Activated CD8-positive, alpha-beta memory T cell treated with anti-CD3 and anti-CD28 coated beads for 48 hours (primary cell): ENCODE results near the gene ZCCHC3.
"Not testable (repeated sequence)": the region's sequence is repeated elsewhere in the genome, so short reads cannot be mapped to it uniquely, and the experiment has no call there.

Source experiments
- DNase-seq, 3 experiments: peaks; one replicate each; pipeline ENCODE4 v3.0.0-alpha.2; 2020; ENCODE audit warnings: low read depth in 2 of 3, low spot score in 2 of 3

The ZCCHC3 gene, protein sequence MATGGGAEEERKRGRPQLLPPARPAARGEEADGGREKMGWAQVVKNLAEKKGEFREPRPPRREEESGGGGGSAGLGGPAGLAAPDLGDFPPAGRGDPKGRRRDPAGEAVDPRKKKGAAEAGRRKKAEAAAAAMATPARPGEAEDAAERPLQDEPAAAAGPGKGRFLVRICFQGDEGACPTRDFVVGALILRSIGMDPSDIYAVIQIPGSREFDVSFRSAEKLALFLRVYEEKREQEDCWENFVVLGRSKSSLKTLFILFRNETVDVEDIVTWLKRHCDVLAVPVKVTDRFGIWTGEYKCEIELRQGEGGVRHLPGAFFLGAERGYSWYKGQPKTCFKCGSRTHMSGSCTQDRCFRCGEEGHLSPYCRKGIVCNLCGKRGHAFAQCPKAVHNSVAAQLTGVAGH

GRCh38 chr20:297098-297924 is at the start of gene ZCCHC3:
Gene ZCCHC3 (plus strand): TSS chr20:297570. CDS start chr20:297587, 17 bp downstream.
- peak; percentile 43 to 71 (median 70) for DNase-seq

- DNase-seq = no peak
These were observed 46.0 kb upstream of the ZCCHC3 start for GRCh38 chr20:251354-251753.

DNA sequence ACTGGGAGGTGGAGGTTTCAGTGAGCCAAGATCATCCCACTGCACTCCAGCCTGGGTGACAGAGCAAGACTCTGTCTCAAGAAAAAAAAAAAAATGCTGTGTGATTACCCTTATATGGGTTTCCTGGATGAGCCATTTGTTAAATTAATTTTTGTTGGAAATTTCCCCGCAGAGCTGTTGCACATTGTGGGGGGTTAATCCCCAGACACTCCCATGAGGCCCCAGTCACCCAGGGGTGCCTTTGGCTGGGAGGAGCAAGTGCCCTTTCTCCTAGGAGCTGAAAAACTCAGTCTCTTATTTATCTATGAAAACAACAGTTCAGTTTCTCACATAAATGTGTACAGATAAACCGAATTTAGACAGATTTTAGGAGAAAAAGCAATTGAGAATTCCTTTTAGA is 44.6 kb upstream of the ZCCHC3 start:
- DNase-seq = no peak

DNA sequence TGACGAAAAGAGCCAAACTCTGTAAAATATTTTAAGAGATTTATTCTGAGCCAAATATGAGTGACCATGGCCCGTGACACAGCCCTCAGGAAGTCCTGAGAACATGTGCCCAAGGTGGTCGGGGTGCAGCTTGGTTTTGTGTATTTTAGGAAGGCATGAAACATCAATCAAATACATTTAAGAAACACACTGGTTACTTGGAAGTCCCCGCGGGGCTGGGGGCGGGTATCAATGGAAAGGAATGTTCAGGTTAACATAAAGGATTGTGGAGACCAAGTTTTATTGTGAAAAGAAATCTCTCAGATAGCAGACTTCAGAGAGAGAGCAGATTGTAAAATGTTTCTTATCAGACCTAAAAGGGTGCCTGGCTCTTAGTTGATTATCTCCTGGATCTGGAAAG is 43.9 kb upstream of the ZCCHC3 start:
- DNase-seq = not testable (repeated sequence)

GRCh38 chr20:257419-257818 is 40.0 kb upstream of the ZCCHC3 start, which contains the start of gene DEFB132:
Gene DEFB132 (plus strand): TSS chr20:257724. CDS start chr20:257779, 55 bp downstream.
- no peak for DNase-seq

GRCh38 chr20:258269-258858 is 39.0 kb upstream of the ZCCHC3 start:
- no peak for DNase-seq

DNA sequence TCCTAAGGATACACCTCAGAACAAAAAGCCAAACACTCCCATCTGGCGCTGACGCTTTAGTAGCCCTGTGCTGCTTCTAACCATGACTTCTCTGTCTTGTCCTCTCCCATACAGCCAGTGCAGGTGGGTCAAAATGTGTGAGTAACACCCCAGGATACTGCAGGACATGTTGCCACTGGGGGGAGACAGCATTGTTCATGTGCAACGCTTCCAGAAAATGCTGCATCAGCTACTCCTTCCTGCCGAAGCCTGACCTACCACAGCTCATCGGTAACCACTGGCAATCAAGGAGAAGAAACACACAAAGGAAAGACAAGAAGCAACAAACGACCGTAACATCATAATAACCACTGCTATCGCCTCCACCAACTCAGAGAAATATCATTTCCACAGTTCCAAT is 38.4 kb upstream of the ZCCHC3 start:
- DNase-seq = no peak

- no peak for DNase-seq
These were observed 37.4 kb upstream of the ZCCHC3 start for GRCh38 chr20:259981-260380.

DNA sequence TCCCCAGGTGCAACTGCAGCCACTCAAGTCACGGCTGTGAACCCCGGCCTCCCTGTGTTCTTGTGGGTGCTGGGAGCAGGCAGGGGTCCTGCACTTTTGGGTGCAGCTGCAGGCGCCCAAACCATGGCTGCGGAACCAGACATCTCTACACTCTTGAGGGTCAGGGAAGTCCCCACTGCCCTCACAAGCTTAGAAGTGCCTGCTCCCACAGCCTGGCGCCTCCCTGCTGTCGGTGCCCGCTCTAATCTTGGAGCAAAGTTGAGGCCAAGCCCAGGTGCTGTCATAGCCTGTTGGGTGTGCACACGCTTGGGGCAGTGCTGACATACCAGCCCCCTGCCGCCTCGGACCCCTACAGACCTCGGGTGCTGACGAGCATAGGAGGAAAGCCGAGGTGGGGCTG is 33.7 kb upstream of the ZCCHC3 start:
- no peak for DNase-seq

GRCh38 chr20:266596-267562 is 30.5 kb upstream of the ZCCHC3 start:
- DNase-seq = peak; percentile 72 to 93 (median 89)

DNA sequence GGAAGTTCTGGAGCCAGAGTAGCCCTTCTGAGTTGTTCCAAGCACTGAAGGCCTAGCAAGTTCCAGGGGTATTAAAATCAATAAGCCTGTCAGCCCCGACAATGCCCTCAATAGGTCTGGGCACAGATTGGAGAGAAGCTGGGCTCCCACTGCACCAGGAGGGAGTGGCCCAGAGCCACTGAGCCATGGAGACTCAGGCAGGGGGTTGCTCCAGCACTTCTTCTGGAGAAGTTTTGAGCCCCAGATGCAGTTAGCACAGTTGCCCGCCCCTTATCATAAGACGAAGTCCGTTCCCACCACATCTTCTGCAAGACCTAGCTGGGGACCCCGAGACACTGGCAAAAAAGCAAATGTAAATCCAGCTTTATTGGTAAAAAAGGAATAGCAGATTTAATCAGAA is 26.9 kb upstream of the ZCCHC3 start:
- no peak for DNase-seq

DNA sequence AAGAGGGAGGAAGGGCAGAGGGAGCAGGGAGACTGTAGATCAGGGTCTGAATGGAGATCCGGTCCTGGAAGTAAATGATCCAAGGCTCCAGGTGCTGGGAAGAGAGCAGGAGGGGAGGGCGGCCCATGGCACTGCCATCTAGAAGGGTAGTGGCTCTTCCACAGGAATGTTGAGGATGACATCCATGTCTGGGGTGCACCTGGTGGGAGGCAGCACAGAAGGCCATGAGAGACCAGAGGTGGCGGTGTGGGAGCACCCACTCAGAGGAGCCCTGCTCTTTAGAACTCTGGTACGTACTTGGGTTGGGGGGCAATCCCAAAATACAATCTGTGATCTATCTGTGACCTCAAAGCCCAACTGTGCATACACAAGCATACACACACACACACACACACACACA is 26.3 kb upstream of the ZCCHC3 start:
- no peak for DNase-seq

GRCh38 chr20:271528-271927 is 25.8 kb upstream of the ZCCHC3 start:
- DNase-seq = no peak

DNA sequence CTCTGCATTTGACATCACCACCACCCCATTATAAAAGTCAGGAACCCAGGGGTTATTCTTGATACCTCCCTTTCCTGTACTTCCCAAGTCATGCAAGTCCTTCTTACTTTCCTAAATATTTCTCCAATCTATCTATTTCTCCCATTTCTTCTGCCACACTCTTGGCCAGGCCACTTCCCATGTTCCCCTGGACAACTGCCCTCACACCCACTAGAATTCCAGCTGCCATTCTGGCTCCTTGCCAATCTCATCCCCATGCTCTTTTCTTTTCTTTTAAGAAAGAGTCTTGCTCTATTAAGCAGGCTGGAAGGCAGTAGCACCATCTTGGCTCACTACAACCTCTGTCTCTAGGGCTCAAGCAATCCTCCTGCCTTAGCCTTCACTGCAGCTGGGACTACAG is 24.7 kb upstream of the ZCCHC3 start:
- DNase-seq = no peak

DNA sequence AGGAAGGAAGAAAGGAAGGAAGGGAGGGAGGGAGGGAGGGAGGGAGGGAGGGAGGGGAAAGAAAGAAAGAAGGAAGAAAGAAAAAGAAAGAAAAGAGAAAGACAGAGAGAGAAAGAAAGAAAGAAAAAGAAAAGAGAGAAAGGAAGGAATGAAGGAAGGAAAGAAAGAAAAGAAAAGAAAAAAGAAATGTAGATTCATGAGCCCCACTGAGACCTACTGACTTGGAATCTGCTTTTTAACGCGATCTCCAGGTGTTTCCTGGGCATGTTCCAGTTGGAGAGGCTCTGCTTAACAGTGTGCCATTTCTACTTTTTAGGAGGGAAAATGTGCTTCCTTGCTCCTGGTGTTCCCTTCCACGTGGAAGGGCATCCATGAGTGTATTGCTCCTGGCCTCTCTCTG is 23.5 kb upstream of the ZCCHC3 start:
- DNase-seq = no peak

DNA sequence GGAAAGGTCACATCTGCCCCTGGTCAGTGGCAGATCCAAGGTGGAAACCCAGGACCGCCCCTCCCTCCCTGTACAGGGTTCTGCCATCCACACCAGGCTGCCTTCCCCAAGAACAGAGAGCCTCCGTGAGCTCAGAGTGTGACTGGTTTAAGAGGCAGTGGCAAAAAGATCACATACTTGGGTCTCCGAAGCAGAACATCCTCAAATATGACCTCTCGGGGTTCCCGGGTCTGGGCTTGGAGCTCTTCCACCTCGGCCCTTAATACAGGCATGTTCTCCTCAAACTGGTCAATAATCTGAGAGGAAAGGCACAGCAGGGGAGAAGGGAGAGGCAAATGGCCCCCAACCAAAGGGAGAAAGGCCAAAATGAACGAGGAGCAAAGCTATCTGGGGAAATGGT is 21.6 kb upstream of the ZCCHC3 start:
- no peak for DNase-seq

DNA sequence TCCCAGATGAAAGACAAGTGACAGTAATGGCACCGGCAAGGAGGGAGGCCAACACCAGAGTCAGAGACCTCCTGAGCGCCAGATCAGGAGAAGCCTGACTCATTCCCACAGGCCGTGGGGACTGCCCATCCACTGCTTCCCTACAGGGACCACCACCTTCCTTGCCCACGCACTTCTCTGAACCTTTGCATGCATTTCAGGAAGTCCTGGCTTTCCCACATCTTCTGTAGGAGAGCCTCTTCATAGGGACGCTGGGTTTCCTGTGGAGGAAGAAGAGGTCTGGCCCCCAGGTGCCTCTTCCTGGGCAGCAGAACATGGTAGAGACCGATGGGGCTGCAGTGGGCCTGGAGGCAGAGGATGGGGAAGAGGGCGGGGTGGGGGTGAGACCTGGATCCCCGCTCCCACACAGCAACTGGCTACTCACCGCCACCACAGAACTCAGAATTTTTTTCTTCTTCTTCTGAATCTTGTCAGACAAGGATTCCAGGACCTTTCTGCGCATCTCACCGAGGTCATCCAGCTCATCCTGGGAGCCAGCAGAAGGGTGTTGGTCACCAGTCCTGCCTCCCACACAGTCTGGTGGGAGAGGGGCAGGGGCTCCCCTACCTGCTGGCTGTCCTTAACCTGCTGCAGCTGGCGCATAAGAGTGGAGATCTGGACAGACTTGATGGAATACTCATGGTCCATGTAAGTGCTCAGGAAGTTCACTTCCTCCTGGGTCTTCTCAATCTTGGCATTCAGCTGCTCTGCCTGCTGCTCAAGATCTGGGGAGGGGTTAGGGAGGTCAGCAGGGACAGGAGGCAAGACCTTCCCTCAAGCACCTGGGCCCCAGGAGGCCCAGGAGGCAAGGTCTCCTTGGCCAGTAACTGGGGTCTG is 20.5 kb upstream of the ZCCHC3 start:
- no peak for DNase-seq

DNA sequence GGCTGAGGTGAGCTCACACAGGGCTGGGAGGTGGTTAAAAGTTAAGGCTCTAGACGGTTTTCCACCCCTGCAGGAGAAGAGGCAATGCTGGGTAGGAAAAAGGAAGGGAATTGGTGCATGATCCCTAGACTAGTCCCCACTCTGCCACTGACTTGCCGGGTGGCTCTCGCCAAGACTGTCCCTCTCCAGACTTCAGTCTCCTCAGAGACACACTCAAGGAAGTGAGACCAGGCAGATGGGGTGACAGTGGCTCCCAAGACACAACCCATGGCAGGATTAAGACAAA is 19.9 kb upstream of the ZCCHC3 start:
- DNase-seq = no peak

DNA sequence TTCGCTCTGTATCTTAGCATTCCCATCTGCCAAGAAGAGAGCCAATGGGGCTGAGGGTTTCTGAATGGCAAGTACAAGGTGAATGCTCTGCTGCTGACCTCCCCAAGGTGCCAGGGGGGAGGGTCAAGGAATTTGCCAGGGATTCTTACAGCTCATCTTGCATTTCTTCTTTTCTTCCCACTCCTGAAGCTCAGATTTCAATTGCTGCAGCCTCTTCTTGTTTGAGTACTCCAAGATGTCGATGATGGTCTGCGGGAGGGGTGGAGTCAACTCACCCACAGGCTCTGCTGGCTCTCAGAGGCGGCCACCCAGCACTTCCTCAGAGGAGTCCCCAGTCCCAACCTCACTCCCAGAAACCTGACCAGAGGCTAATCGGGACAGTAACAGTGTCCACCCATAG is 19.2 kb upstream of the ZCCHC3 start:
- DNase-seq = no peak
